IMR-90 (cell line): ENCODE data around the gene C6orf89. TPM values are rescaled to one million over a fixed set of nuclear protein-coding genes. Genes with fewer than 3 reads are reported as not detected.

Experiments
- ATAC-seq: fragments of 200-7000 bp; cut with Tn5 transposase; 2 replicates; pipeline ENCODE4 v1.9.1; 2020; ENCODE audit warnings: low read depth, mild to moderate bottlenecking, moderate library complexity
- BruUV-seq: library from RNA; stranded (reverse); fragments of 400-500 nt; replicated peaks from 2 replicates; lab custom pipeline; 2021; lab: Mats Ljungman, UMichigan
- CTCF ChIA-PET: fragments of 300-600 bp; formaldehyde crosslinking; extraction: SDS; loops from one replicate; lab custom pipeline; 2021; ENCODE audit warnings: antibody characterized with exemption; lab: Yijun Ruan, JAX
- POLR2A ChIA-PET: fragments of 300-600 bp; sonication (Branson Sonifier 250); formaldehyde crosslinking; loops from one replicate; lab custom pipeline; 2022; ENCODE audit warnings: antibody characterized with exemption; ENCODE audit not compliant: unreplicated experiment; lab: Charles Lee
- DNase-seq: peaks from one replicate; pipeline ENCODE4 v3.0.0; 2013
- H2AFZ ChIP-seq: replicated peaks from 2 replicates; pipeline ENCODE3; 2013; ENCODE audit warnings: low read length, mild to moderate bottlenecking; ENCODE audit not compliant: poor library complexity
- H2AK5ac ChIP-seq: 2 replicates; pipeline ENCODE4 v1.6.1; 2013; ENCODE audit warnings: low read depth, low read length, inconsistent platforms
- H2AK9ac ChIP-seq: replicated peaks from 2 replicates; pipeline ENCODE3; 2013; ENCODE audit warnings: mild to moderate bottlenecking, low read depth, low read length, moderate library complexity; ENCODE audit not compliant: poor library complexity
- H2BK120ac ChIP-seq: 2 replicates; pipeline ENCODE4 v1.6.1; 2013; ENCODE audit warnings: low read depth, low read length, inconsistent platforms
- H2BK15ac ChIP-seq: 3 replicates; pipeline ENCODE4 v1.6.1; 2013; ENCODE audit warnings: low read depth, low read length, inconsistent platforms
- H2BK20ac ChIP-seq: 2 replicates; pipeline ENCODE4 v1.6.1; 2013; ENCODE audit warnings: low read depth, mild to moderate bottlenecking, inconsistent platforms, low read length, moderate library complexity
- H2BK5ac ChIP-seq: 2 replicates; pipeline ENCODE4 v1.6.1; 2013; ENCODE audit warnings: mild to moderate bottlenecking, low read depth, low read length, inconsistent platforms; ENCODE audit not compliant: poor library complexity, severe bottlenecking
- H3K14ac ChIP-seq: replicated peaks from 2 replicates; pipeline ENCODE4 v1.6.1; 2013; ENCODE audit warnings: low read depth, low read length, inconsistent platforms
- H3K18ac ChIP-seq: 2 replicates; pipeline ENCODE4 v1.6.1; 2013; ENCODE audit warnings: low read depth, low read length, control low read depth
- H3K23ac ChIP-seq: 2 replicates; pipeline ENCODE4 v1.6.1; 2013; ENCODE audit warnings: low read depth, low read length, inconsistent platforms
- H3K27ac ChIP-seq: 2 replicates; pipeline ENCODE4 v1.5.1; 2013; ENCODE audit warnings: mild to moderate bottlenecking, control low read depth, low read length; ENCODE audit not compliant: insufficient read depth
- H3K27me3 ChIP-seq: 2 replicates; pipeline ENCODE4 v1.6.1; 2013; ENCODE audit warnings: low read length; ENCODE audit not compliant: control insufficient read depth, insufficient read depth
- H3K36me3 ChIP-seq: 2 replicates; pipeline ENCODE4 v1.6.1; 2013; ENCODE audit warnings: low read length, mixed read lengths; ENCODE audit not compliant: control insufficient read depth, insufficient read depth
- H3K4ac ChIP-seq: 2 replicates; pipeline ENCODE4 v1.6.1; 2013; ENCODE audit warnings: low read depth, low read length, inconsistent platforms
- H3K4me1 ChIP-seq: 2 replicates; pipeline ENCODE4 v1.6.1; 2013; ENCODE audit warnings: low read length, mixed read lengths; ENCODE audit not compliant: control insufficient read depth, insufficient read depth
- H3K4me2 ChIP-seq: 2 replicates; pipeline ENCODE4 v1.6.1; 2013; ENCODE audit warnings: low read depth, mild to moderate bottlenecking, control low read depth, low read length, moderate library complexity
- H3K4me3 ChIP-seq: 2 replicates; pipeline ENCODE4 v1.5.1; 2013; ENCODE audit warnings: low read depth, mild to moderate bottlenecking, control low read depth, low read length, moderate library complexity; ENCODE audit not compliant: insufficient read depth
- H3K56ac ChIP-seq: 2 replicates; pipeline ENCODE4 v1.6.1; 2013; ENCODE audit warnings: low read length, inconsistent platforms; ENCODE audit not compliant: insufficient read depth; ENCODE audit errors: extremely low read depth
- H3K79me1 ChIP-seq, 2 experiments: 2 replicates each; pipeline ENCODE4 v1.6.1; 2013; ENCODE audit warnings: low read length in 2 of 2, inconsistent platforms in 1 of 2, low read depth in 1 of 2
- H3K9ac ChIP-seq: 2 replicates; pipeline ENCODE4 v1.6.1; 2013; ENCODE audit warnings: low read depth, low read length, control low read depth
- H3K9me1 ChIP-seq: 2 replicates; pipeline ENCODE4 v1.6.1; 2013; ENCODE audit warnings: low read length, inconsistent platforms; ENCODE audit not compliant: insufficient read depth
- H3K9me3 ChIP-seq: 2 replicates; pipeline ENCODE4 v1.6.1; 2013; ENCODE audit warnings: low read length; ENCODE audit not compliant: control insufficient read depth, insufficient read depth
- H4K20me1 ChIP-seq: 2 replicates; pipeline ENCODE4 v1.6.1; 2013; ENCODE audit warnings: low read length, inconsistent platforms; ENCODE audit not compliant: insufficient read depth
- H4K5ac ChIP-seq: 2 replicates; pipeline ENCODE4 v1.6.1; 2013; ENCODE audit warnings: mild to moderate bottlenecking, low read depth, low read length, control low read depth
- H4K8ac ChIP-seq, 2 experiments: 2 replicates each; pipeline ENCODE4 v1.6.1; 2013; ENCODE audit warnings: low read depth in 2 of 2, low read length in 2 of 2, control low read depth in 1 of 2, inconsistent platforms in 1 of 2
- H4K91ac ChIP-seq: 2 replicates; pipeline ENCODE4 v1.6.1; 2013; ENCODE audit warnings: low read depth, low read length, inconsistent platforms; ENCODE audit not compliant: insufficient read depth
- BHLHE40 ChIP-seq: fragments of 150-350 bp; IDR thresholded peaks from 2 replicates; pipeline ENCODE4 v1.6.1; 2016; ENCODE audit warnings: mild to moderate bottlenecking, low read depth, low read length
- CEBPB ChIP-seq: IDR thresholded peaks from 2 replicates; pipeline ENCODE4 v1.6.1; 2012; ENCODE audit warnings: low read depth, low read length, improper control_type of control experiment
- CTCF ChIP-seq: conservative IDR thresholded peaks from 2 replicates; pipeline ENCODE4 v1.5.1; 2012; ENCODE audit warnings: mild to moderate bottlenecking, low read depth, low read length, improper control_type of control experiment
- MAFK ChIP-seq: IDR thresholded peaks from 2 replicates; pipeline ENCODE4 v1.6.1; 2012; ENCODE audit warnings: low read depth, low read length, improper control_type of control experiment
- NFE2L2 ChIP-seq: fragments of 150-350 bp; IDR thresholded peaks from 2 replicates; pipeline ENCODE4 v1.6.1; 2016; ENCODE audit warnings: low read depth, mild to moderate bottlenecking, low read length
- POLR2A ChIP-seq: IDR thresholded peaks from 2 replicates; pipeline ENCODE4 v1.6.1; 2012; ENCODE audit warnings: mild to moderate bottlenecking, low read depth, low read length
- RAD21 ChIP-seq: IDR thresholded peaks from 2 replicates; pipeline ENCODE4 v1.6.1; 2012; ENCODE audit warnings: low read length, improper control_type of control experiment
- RCOR1 ChIP-seq: IDR thresholded peaks from 2 replicates; pipeline ENCODE4 v1.6.1; 2012; ENCODE audit warnings: mild to moderate bottlenecking, low read length, improper control_type of control experiment; ENCODE audit not compliant: insufficient replicate concordance
- SMC3 ChIP-seq: fragments of 150-350 bp; IDR thresholded peaks from 2 replicates; pipeline ENCODE4 v1.6.1; 2016; ENCODE audit warnings: low read depth, mild to moderate bottlenecking, antibody characterized with exemption, low read length, moderate library complexity
- USF2 ChIP-seq: fragments of 150-350 bp; IDR thresholded peaks from 2 replicates; pipeline ENCODE4 v1.6.1; 2017; ENCODE audit warnings: mild to moderate bottlenecking, antibody characterized with exemption, low read length, low read depth
- WGBS, 2 experiments: methylation state at CpG; one replicate each; pipeline versions ENCODE4 v1.1.5 to v1.1.7; 2013; ENCODE audit warnings: missing lambda C conversion rate in 2 of 2; ENCODE audit not compliant: insufficient read length in 1 of 2; ENCODE audit errors: extremely low coverage in 2 of 2; 5-methylcytosine and 5-hydroxymethylcytosine counted together
- dilution Hi-C: fragments of 300-500 bp; cut with HindIII; formaldehyde crosslinking; loops from one replicate; pipeline ENCODE4 v1.14.3; 2018; ENCODE audit warnings: low sequenced_read_pairs; ENCODE audit not compliant: unreplicated experiment
- in situ Hi-C: fragments of 300-500 bp; cut with MboI; formaldehyde crosslinking; loops from 3 replicates; pipeline ENCODE4 v1.14.3; 2019; ENCODE audit warnings: low sequenced_read_pairs, inconsistent platforms, mixed read lengths
- intact Hi-C: fragments of 100-400 bp; cut with micrococcal nuclease; formaldehyde crosslinking; loops from 2 replicates; pipeline ENCODE4 v1.10.0; 2022
- polyA plus RNA-seq, 3 experiments: library from polyadenylated mRNA; depleted of rRNA; stranded (reverse); fragments of >200 nt; gene quantifications; 2 replicates each; pipeline ENCODE4 v1.2.3, GENCODE V29; 2012; ENCODE audit warnings: low replicate concordance in 1 of 3
- total RNA-seq: library from RNA; depleted of rRNA; stranded (reverse); fragments of >200 nt; gene quantifications from 2 replicates; pipeline ENCODE4 v1.2.3, GENCODE V29; 2012

The C6orf89 gene
- total and polyA plus RNA-seq, 2 of the 4 experiments (the other 2 are of a cell fraction) = 30.8 to 52.3 TPM

- Histone ChIP-seq H4K8ac (no peak overlapping the region), H2BK5ac (no peak overlapping the region), H3K14ac (no peak overlapping the region), H3K27ac (no peak overlapping the region), H2BK20ac (no peak overlapping the region; the same call in 1 of the 2 replicates), H3K23ac (no peak overlapping the region), H2AK5ac (0 out of 2 replicates have a peak overlapping the region, but pooled peaks have one; percentile 27), H4K20me1 (peaks cover 21% of the 10 kb centered on the region), H3K4ac (peak overlapping the region; percentile 58; the same call in 1 of the 2 replicates), H2BK120ac (no peak overlapping the region), H2AFZ (no peak overlapping the region), H4K91ac (no peak overlapping the region), H2AK9ac (no peak overlapping the region), H3K4me3 (no peak overlapping the region), H3K9me1 (peaks cover 23% of the 10 kb centered on the region), H3K9ac (no peak overlapping the region), H3K9me3 (no peaks in the 10 kb centered on the region), H3K4me2 (no peak overlapping the region), H3K56ac (no peak overlapping the region), H3K27me3 (no peaks in the 10 kb centered on the region), H3K4me1 (peaks cover 35% of the 10 kb centered on the region), H3K18ac (no peak overlapping the region), H2BK15ac (no peak overlapping the region), H3K36me3 (peaks cover 27% of the 10 kb centered on the region), H3K79me1 (peaks cover 0 to 25% of the 10 kb centered on the region in 2 experiments; a peak in 2 of 4 replicates), H4K5ac (no peak overlapping the region)
- dilution Hi-C loops (no loop called here), in situ Hi-C loops (no loop called here), intact Hi-C loops (no loop called here)
- ChIA-PET CTCF (no interaction called here), POLR2A (no interaction called here)
- DNase-seq (no peak), ATAC-seq (no peak)
- no TSS peak for BruUV-seq
- no CpG with 5 or more reads among the region's 4 CpGs for WGBS, 2 experiments
- no peak for TF ChIP-seq RAD21
- no peak for TF ChIP-seq CEBPB
- no peak for TF ChIP-seq POLR2A
- TF ChIP-seq RCOR1 = no peak
- TF ChIP-seq MAFK = no peak
- no peak for TF ChIP-seq SMC3
- TF ChIP-seq USF2 = no peak
- no peak for TF ChIP-seq NFE2L2
- no peak for TF ChIP-seq CTCF
- TF ChIP-seq BHLHE40 = no peak
Measured at GRCh38 chr6:36915599-36915998, 29.8 kb downstream of the C6orf89 start.
